Ishikawa (cell line): ENCODE data around the gene SH3RF2.

Source experiments
- EGR1 ChIP-seq: IDR thresholded peaks from 2 replicates; pipeline ENCODE4 v1.6.1; 2012
- EP300 ChIP-seq: IDR thresholded peaks from 2 replicates; pipeline ENCODE4 v1.6.1; 2012; ENCODE audit warnings: borderline replicate concordance
- NFIC ChIP-seq: IDR thresholded peaks from 2 replicates; pipeline ENCODE4 v1.6.1; 2012
- RAD21 ChIP-seq: IDR thresholded peaks from 2 replicates; pipeline ENCODE4 v1.6.1; 2012; ENCODE audit warnings: low read depth
- TAF1 ChIP-seq: IDR thresholded peaks from 2 replicates; pipeline ENCODE4 v1.6.1; 2012; ENCODE audit warnings: low read depth, mild to moderate bottlenecking
- YY1 ChIP-seq: IDR thresholded peaks from 2 replicates; pipeline ENCODE4 v1.6.1; 2012; ENCODE audit warnings: low read depth
- TF ChIP-seq, protein P1 (sequence below): IDR thresholded peaks from 2 replicates; pipeline ENCODE4 v1.6.1; 2012; ENCODE audit warnings: low read depth, mild to moderate bottlenecking
- TF ChIP-seq, protein P2 (sequence below): IDR thresholded peaks from 2 replicates; pipeline ENCODE4 v1.6.1; 2012

DNA sequence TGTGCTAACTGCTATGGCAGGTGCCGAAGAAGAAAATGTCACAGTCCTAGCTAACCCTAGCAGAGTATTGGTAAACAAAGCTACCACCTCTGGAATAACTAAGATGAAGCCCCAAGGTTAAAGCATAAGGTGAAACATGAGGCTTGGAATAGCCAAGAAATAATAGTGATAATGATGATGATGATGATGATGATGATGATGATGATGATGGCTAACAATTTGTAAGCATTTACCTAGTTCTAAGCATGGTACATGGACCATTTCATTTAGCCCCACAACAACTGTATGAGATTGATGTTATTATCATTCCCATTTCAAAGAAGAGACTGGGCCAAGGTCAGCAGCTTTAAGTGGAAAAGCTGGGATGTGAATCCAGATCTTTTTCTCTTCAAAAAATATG is 35.3 kb downstream of the SH3RF2 start:
- TF ChIP-seq TAF1 (no peak), NFIC (no peak), EGR1 (no peak), YY1 (no peak), RAD21 (no peak), EP300 (no peak)
- TF ChIP-seq, protein P1, sequence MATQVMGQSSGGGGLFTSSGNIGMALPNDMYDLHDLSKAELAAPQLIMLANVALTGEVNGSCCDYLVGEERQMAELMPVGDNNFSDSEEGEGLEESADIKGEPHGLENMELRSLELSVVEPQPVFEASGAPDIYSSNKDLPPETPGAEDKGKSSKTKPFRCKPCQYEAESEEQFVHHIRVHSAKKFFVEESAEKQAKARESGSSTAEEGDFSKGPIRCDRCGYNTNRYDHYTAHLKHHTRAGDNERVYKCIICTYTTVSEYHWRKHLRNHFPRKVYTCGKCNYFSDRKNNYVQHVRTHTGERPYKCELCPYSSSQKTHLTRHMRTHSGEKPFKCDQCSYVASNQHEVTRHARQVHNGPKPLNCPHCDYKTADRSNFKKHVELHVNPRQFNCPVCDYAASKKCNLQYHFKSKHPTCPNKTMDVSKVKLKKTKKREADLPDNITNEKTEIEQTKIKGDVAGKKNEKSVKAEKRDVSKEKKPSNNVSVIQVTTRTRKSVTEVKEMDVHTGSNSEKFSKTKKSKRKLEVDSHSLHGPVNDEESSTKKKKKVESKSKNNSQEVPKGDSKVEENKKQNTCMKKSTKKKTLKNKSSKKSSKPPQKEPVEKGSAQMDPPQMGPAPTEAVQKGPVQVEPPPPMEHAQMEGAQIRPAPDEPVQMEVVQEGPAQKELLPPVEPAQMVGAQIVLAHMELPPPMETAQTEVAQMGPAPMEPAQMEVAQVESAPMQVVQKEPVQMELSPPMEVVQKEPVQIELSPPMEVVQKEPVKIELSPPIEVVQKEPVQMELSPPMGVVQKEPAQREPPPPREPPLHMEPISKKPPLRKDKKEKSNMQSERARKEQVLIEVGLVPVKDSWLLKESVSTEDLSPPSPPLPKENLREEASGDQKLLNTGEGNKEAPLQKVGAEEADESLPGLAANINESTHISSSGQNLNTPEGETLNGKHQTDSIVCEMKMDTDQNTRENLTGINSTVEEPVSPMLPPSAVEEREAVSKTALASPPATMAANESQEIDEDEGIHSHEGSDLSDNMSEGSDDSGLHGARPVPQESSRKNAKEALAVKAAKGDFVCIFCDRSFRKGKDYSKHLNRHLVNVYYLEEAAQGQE = no peak
- TF ChIP-seq, protein P2, sequence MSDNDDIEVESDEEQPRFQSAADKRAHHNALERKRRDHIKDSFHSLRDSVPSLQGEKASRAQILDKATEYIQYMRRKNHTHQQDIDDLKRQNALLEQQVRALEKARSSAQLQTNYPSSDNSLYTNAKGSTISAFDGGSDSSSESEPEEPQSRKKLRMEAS = no peak
